Measurements from ENCODE around the gene KCNH8. TPM values are rescaled to one million over a fixed set of nuclear protein-coding genes. Genes with fewer than 3 reads are reported as not detected.

The KCNH8 gene
- total RNA-seq, 1 donor from 2014 or later = 2.3 TPM

DNA sequence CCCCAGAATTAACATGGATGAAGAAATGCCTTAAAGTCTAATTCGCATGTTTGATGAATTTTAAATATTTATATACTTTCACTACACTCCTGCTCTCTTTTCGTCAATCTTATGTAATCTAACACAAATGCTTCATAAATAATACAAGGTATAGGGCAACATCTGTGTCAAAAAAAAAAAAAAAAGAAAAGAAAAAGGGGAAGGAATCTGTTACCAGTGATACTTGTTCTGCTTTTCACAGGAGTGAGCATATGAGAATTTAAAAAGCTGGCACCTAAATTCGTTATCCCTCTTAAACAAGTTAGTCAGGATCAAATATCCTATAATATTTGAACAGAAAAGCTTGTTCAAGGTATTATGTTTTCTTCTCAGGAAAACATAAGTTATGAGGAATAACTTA lies 243.8 kb downstream of the KCNH8 start:
- H3K4me1 ChIP-seq = no peaks in the 10 kb centered on the region
- no peaks in the 10 kb centered on the region for H3K79me2 ChIP-seq (ENCODE audit: low read depth)
- Mint-ChIP-seq H3K4me1 (no peaks in the 10 kb centered on the region), H3K27ac (no peak overlapping the region), H3K27me3 (ENCODE audit: insufficient read depth, low read depth) (peaks cover 2% of the 10 kb centered on the region), H3K4me3 (no peak overlapping the region), H3K9me3 (no peaks in the 10 kb centered on the region), H3K36me3 (peaks cover 2% of the 10 kb centered on the region)
- H3F3A ChIP-seq (ENCODE audit: low read depth) = no peaks in the 10 kb centered on the region
- H3K4me2 ChIP-seq = no peak overlapping the region
- no peaks in the 10 kb centered on the region for H3K36me3 ChIP-seq
- H2AFZ ChIP-seq (replicated peaks) = no peak overlapping the region
- no peak overlapping the region for H3K4me3 ChIP-seq
- H3K9me3 ChIP-seq (ENCODE audit: low read depth) = no peaks in the 10 kb centered on the region
- no peak overlapping the region for H3K27ac ChIP-seq
- DNase-seq (ENCODE audit: low spot score) = no peak
- TF ChIP-seq EZH2phosphoT487 (IDR thresholded peaks at IDR 0.05) = no peak
- no peak for TF ChIP-seq EZH2 (IDR thresholded peaks at IDR 0.05)
- TF ChIP-seq, protein P1, sequence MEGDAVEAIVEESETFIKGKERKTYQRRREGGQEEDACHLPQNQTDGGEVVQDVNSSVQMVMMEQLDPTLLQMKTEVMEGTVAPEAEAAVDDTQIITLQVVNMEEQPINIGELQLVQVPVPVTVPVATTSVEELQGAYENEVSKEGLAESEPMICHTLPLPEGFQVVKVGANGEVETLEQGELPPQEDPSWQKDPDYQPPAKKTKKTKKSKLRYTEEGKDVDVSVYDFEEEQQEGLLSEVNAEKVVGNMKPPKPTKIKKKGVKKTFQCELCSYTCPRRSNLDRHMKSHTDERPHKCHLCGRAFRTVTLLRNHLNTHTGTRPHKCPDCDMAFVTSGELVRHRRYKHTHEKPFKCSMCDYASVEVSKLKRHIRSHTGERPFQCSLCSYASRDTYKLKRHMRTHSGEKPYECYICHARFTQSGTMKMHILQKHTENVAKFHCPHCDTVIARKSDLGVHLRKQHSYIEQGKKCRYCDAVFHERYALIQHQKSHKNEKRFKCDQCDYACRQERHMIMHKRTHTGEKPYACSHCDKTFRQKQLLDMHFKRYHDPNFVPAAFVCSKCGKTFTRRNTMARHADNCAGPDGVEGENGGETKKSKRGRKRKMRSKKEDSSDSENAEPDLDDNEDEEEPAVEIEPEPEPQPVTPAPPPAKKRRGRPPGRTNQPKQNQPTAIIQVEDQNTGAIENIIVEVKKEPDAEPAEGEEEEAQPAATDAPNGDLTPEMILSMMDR (IDR thresholded peaks at IDR 0.05) = no peak
- H3K27me3 ChIP-seq = no peaks in the 10 kb centered on the region
- no peaks in the 10 kb centered on the region for H4K20me1 ChIP-seq (ENCODE audit: low read depth)
- H3K9ac ChIP-seq = no peak overlapping the region

DNA sequence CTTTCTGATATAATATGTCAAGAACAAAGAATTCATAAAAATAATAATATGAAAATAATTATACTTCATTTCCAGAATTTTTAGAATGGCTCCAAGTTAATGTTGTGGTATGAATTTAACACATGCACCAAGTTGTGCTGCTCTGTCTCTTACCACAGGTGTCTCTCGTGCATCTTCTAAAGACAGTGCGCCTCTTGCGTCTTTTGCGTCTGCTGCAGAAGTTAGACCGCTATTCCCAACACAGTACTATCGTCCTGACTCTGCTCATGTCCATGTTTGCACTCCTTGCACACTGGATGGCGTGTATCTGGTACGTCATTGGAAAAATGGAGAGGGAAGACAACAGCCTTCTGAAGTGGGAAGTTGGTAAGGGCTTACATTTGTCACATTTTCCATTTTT lies 246.6 kb downstream of the KCNH8 start:
- Mint-ChIP-seq H3K36me3 (peaks cover 2% of the 10 kb centered on the region), H3K4me3 (no peak overlapping the region), H3K27ac (no peak overlapping the region), H3K27me3 (ENCODE audit: insufficient read depth, low read depth) (peaks cover 2% of the 10 kb centered on the region), H3K4me1 (no peaks in the 10 kb centered on the region), H3K9me3 (no peaks in the 10 kb centered on the region)
- H3K27ac ChIP-seq = no peak overlapping the region
- DNase-seq (ENCODE audit: low spot score) = no peak
- H3K4me2 ChIP-seq = no peak overlapping the region
- no peak overlapping the region for H3K4me3 ChIP-seq
- no peaks in the 10 kb centered on the region for H3K27me3 ChIP-seq
- no peaks in the 10 kb centered on the region for H3F3A ChIP-seq (ENCODE audit: low read depth)
- no peaks in the 10 kb centered on the region for H3K4me1 ChIP-seq
- no peaks in the 10 kb centered on the region for H3K36me3 ChIP-seq
- H3K79me2 ChIP-seq (ENCODE audit: low read depth) = no peaks in the 10 kb centered on the region
- no peaks in the 10 kb centered on the region for H4K20me1 ChIP-seq (ENCODE audit: low read depth)
- no peak overlapping the region for H3K9ac ChIP-seq
- no peak overlapping the region for H2AFZ ChIP-seq (replicated peaks)
- TF ChIP-seq, protein P1 (IDR thresholded peaks at IDR 0.05) = no peak
- TF ChIP-seq EZH2 (IDR thresholded peaks at IDR 0.05) = no peak
- TF ChIP-seq EZH2phosphoT487 (IDR thresholded peaks at IDR 0.05) = no peak
- no peaks in the 10 kb centered on the region for H3K9me3 ChIP-seq (ENCODE audit: low read depth)

DNA sequence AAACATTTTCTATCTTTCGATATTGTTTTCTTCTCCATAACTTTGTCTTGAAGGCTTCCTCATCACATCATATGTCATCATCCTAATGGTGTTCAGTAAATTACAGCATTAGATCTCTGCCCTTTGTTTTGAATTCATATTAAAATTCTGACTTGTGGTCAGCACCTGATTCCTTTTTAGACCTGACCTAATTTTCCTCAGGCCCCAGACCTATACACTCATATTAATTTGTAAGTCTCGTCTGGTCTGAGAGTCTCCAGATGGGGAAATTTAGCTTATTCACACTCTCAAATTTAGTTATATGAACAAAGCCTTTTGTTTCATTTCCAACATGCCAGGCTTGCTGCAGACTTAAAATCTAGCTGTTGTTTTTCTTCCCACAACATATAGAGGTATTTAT lies 248.4 kb downstream of the KCNH8 start:
- TF ChIP-seq EZH2 (IDR thresholded peaks at IDR 0.05) (no peak), EZH2phosphoT487 (IDR thresholded peaks at IDR 0.05) (no peak)
- TF ChIP-seq, protein P1 (IDR thresholded peaks at IDR 0.05) = no peak
- H3K36me3 Mint-ChIP-seq = peaks cover 2% of the 10 kb centered on the region
- no peaks in the 10 kb centered on the region for H3F3A ChIP-seq (ENCODE audit: low read depth)

More for the DNA sequence above, 248.4 kb downstream of the KCNH8 start:
- Histone ChIP-seq H3K9ac (no peak overlapping the region), H3K79me2 (ENCODE audit: low read depth) (no peaks in the 10 kb centered on the region), H2AFZ (replicated peaks) (no peak overlapping the region), H3K4me2 (no peak overlapping the region), H3K4me3 (no peak overlapping the region), H3K9me3 (ENCODE audit: low read depth) (no peaks in the 10 kb centered on the region), H4K20me1 (ENCODE audit: low read depth) (no peaks in the 10 kb centered on the region), H3K27me3 (no peaks in the 10 kb centered on the region), H3K4me1 (no peaks in the 10 kb centered on the region), H3K27ac (no peak overlapping the region), H3K36me3 (no peaks in the 10 kb centered on the region)
- DNase-seq (ENCODE audit: low spot score) = no peak
- Mint-ChIP-seq H3K9me3 (no peaks in the 10 kb centered on the region), H3K4me1 (no peaks in the 10 kb centered on the region), H3K27ac (no peak overlapping the region), H3K27me3 (ENCODE audit: insufficient read depth, low read depth) (peaks cover 2% of the 10 kb centered on the region), H3K4me3 (no peak overlapping the region)
